ENCODE measurements around the gene AOPEP.

DNA sequence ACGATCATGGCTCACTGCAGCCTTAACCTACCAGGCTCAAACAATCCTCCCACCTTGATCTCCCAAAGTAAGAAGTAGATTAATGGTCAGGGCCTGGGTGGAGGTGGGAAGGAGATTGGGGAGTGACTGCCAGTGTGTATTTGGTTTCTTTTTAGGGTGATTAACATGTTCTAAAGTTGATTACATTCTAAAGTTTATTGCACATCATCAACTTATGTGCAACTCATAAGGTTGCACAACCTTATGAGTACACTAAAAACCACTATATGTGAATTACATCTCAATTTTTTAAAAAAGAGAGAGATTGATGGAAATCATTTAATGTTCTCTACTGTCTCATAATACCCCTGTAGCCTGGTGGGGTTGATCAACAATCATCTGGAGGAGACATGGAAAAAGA is 218.1 kb downstream of the AOPEP start:
- TF ChIP-seq CTCF (IDR thresholded peaks at IDR 0.05) (no peak), POLR2A (IDR thresholded peaks at IDR 0.05) (no peak)

All from thyroid gland (tissue), 4 donors.